DND-41 (cell line): Measurements from ENCODE around the gene FAM193A.

Experiments
- CTCF ChIP-seq: IDR thresholded peaks from 2 replicates; pipeline ENCODE4 v1.5.1; 2012; ENCODE audit warnings: borderline replicate concordance, low read length, moderate library complexity, mild to moderate bottlenecking; ENCODE audit not compliant: poor library complexity, severe bottlenecking; ENCODE audit errors: extremely low read depth
- EZH2 ChIP-seq: IDR thresholded peaks from 3 replicates; pipeline ENCODE4 v1.6.1; 2012; ENCODE audit warnings: borderline replicate concordance, low read depth, mild to moderate bottlenecking, moderate library complexity, low read length, inconsistent platforms; ENCODE audit not compliant: severe bottlenecking

GRCh38 chr4:2593003-2593402 lies 56.6 kb downstream of the FAM193A start:
- no peak for TF ChIP-seq CTCF
- TF ChIP-seq EZH2, result no peak
